ENCODE data around the gene BMERB1.
A peak's percentile ranks its signal among the peaks of the same experiment; 100 is the strongest.

BMERB1 gene

GRCh38 chr16:15495898-15496297 lies 61.5 kb downstream of the BMERB1 start:
- no peak for DNase-seq (ENCODE audit: low read depth, low spot score)

GRCh38 chr16:15498427-15499175 lies 64.2 kb downstream of the BMERB1 start:
- no peak for DNase-seq (ENCODE audit: low read depth, low spot score)

GRCh38 chr16:15502041-15502725 lies 67.8 kb downstream of the BMERB1 start:
- DNase-seq (ENCODE audit: low read depth, low spot score), result peak; percentile 83

GRCh38 chr16:15506441-15506840 lies 72.1 kb downstream of the BMERB1 start:
- no peak for DNase-seq (ENCODE audit: low read depth, low spot score)

- DNase-seq (ENCODE audit: low read depth, low spot score), result no peak
These were observed 73.0 kb downstream of the BMERB1 start for GRCh38 chr16:15507301-15507958.

- DNase-seq (ENCODE audit: low read depth, low spot score), result no peak
These were observed 73.7 kb downstream of the BMERB1 start for GRCh38 chr16:15507959-15508627.

- no peak for DNase-seq (ENCODE audit: low read depth, low spot score)
These were observed 74.7 kb downstream of the BMERB1 start for GRCh38 chr16:15509051-15509592.

GRCh38 chr16:15509593-15510535 lies 75.5 kb downstream of the BMERB1 start:
- no peak for DNase-seq (ENCODE audit: low read depth, low spot score)

- no peak for DNase-seq (ENCODE audit: low read depth, low spot score)
These were observed 76.6 kb downstream of the BMERB1 start for GRCh38 chr16:15510992-15511391.

- no peak for DNase-seq (ENCODE audit: low read depth, low spot score)
These were observed 77.5 kb downstream of the BMERB1 start for GRCh38 chr16:15511759-15512487.

GRCh38 chr16:15513156-15513555 lies 78.8 kb downstream of the BMERB1 start:
- no peak for DNase-seq (ENCODE audit: low read depth, low spot score)

- no peak for DNase-seq (ENCODE audit: low read depth, low spot score)
These were observed 81.6 kb downstream of the BMERB1 start for GRCh38 chr16:15515992-15516391.

- DNase-seq (ENCODE audit: low read depth, low spot score), result no peak
These were observed 82.2 kb downstream of the BMERB1 start for GRCh38 chr16:15516609-15517008.

- DNase-seq (ENCODE audit: low read depth, low spot score), result no peak
These were observed 83.5 kb downstream of the BMERB1 start for GRCh38 chr16:15517743-15518377.

GRCh38 chr16:15518381-15519351 lies 84.3 kb downstream of the BMERB1 start:
- DNase-seq (ENCODE audit: low read depth, low spot score), result no peak

- DNase-seq (ENCODE audit: low read depth, low spot score), result no peak
These were observed 85.4 kb downstream of the BMERB1 start for GRCh38 chr16:15519790-15520189.

GRCh38 chr16:15521390-15521757 lies 87.0 kb downstream of the BMERB1 start:
- DNase-seq (ENCODE audit: low read depth, low spot score), result no peak

- no peak for DNase-seq (ENCODE audit: low read depth, low spot score)
These were observed 87.5 kb downstream of the BMERB1 start for GRCh38 chr16:15521758-15522509.

All from smooth muscle cell of the brain vasculature (primary cell).